ENCODE measurements around the gene RGS19.
A peak's percentile ranks its signal among the peaks of the same experiment; 100 is the strongest.

Gene RGS19

GRCh38 chr20:64056639-64056888, 22.8 kb downstream of the RGS19 start:
- H2BK15ac ChIP-seq (replicated peaks; ENCODE audit: low read depth): no peak overlapping the region
- H4K5ac ChIP-seq (ENCODE audit: low read length): no peak overlapping the region
- no peak overlapping the region for H3K4me3 ChIP-seq (ENCODE audit: low read length)
- H2AK5ac ChIP-seq (ENCODE audit: low read length): no peak overlapping the region
- peaks cover 11% of the 10 kb centered on the region for H3K4me1 ChIP-seq (ENCODE audit: control insufficient read depth, low read depth, low read length)
- no peak overlapping the region for H3K18ac ChIP-seq (ENCODE audit: low read length)
- no peak overlapping the region for H3K23ac ChIP-seq (ENCODE audit: low read length)
- no peak overlapping the region for H3K4ac ChIP-seq (ENCODE audit: low read depth, low read length)
- H3K9ac ChIP-seq (ENCODE audit: low read length): no peak overlapping the region
- H3K36me3 ChIP-seq (ENCODE audit: control insufficient read depth, insufficient read depth, low read length): no peaks in the 10 kb centered on the region
- no peak overlapping the region for H3K27ac ChIP-seq (ENCODE audit: low read depth, low read length)
- no CpG with 5 or more reads among the region's 7 CpGs for WGBS (ENCODE audit: extremely low coverage, insufficient coverage, low lambda C conversion rate)
- H3K27me3 ChIP-seq (ENCODE audit: insufficient read depth, low read length, poor library complexity): no peaks in the 10 kb centered on the region
- H3K79me2 ChIP-seq (ENCODE audit: control insufficient read depth, insufficient read depth, low read length): no peaks in the 10 kb centered on the region
- no peak overlapping the region for H3K4me2 ChIP-seq (ENCODE audit: low read length)
- peak overlapping the region; percentile 73 for H3K56ac ChIP-seq (ENCODE audit: low read length)
- H2BK120ac ChIP-seq (ENCODE audit: low read depth, low read length): no peak overlapping the region
- no peak overlapping the region for H2BK5ac ChIP-seq (ENCODE audit: low read length)
- no peak for DNase-seq
- H3K79me1 ChIP-seq (ENCODE audit: low read length): no peaks in the 10 kb centered on the region
- no peak overlapping the region for H4K8ac ChIP-seq (ENCODE audit: low read depth, low read length)

- no peaks in the 10 kb centered on the region for H3K79me1 ChIP-seq (ENCODE audit: low read length)
- H2BK5ac ChIP-seq (ENCODE audit: low read length): no peak overlapping the region
- H3K4me1 ChIP-seq (ENCODE audit: control insufficient read depth, low read depth, low read length): peaks cover 11% of the 10 kb centered on the region
- no peaks in the 10 kb centered on the region for H3K79me2 ChIP-seq (ENCODE audit: control insufficient read depth, insufficient read depth, low read length)
- H3K56ac ChIP-seq (ENCODE audit: low read length): no peak overlapping the region
- no peaks in the 10 kb centered on the region for H3K27me3 ChIP-seq (ENCODE audit: insufficient read depth, low read length, poor library complexity)
- H2BK15ac ChIP-seq (replicated peaks; ENCODE audit: low read depth): no peak overlapping the region
- no peak overlapping the region for H4K8ac ChIP-seq (ENCODE audit: low read depth, low read length)
- no peak overlapping the region for H3K4ac ChIP-seq (ENCODE audit: low read depth, low read length)
- no peak overlapping the region for H3K9ac ChIP-seq (ENCODE audit: low read length)
- H3K18ac ChIP-seq (ENCODE audit: low read length): peak overlapping the region; percentile 11
- H4K5ac ChIP-seq (ENCODE audit: low read length): no peak overlapping the region
- no peak overlapping the region for H2AK5ac ChIP-seq (ENCODE audit: low read length)
- H2BK120ac ChIP-seq (ENCODE audit: low read depth, low read length): no peak overlapping the region
- H3K36me3 ChIP-seq (ENCODE audit: control insufficient read depth, insufficient read depth, low read length): no peaks in the 10 kb centered on the region
- no peak overlapping the region for H3K4me3 ChIP-seq (ENCODE audit: low read length)
- no peak overlapping the region for H3K4me2 ChIP-seq (ENCODE audit: low read length)
- DNase-seq: peak; percentile 52
- no peak overlapping the region for H3K23ac ChIP-seq (ENCODE audit: low read length)
- no CpG with 5 or more reads among the region's 22 CpGs for WGBS (ENCODE audit: extremely low coverage, insufficient coverage, low lambda C conversion rate)
- no peak overlapping the region for H3K27ac ChIP-seq (ENCODE audit: low read depth, low read length)
These were observed 23.3 kb downstream of the RGS19 start for GRCh38 chr20:64055893-64056638.

- Histone ChIP-seq H3K79me2 (ENCODE audit: control insufficient read depth, insufficient read depth, low read length) (no peaks in the 10 kb centered on the region), H2BK120ac (ENCODE audit: low read depth, low read length) (no peak overlapping the region), H3K79me1 (ENCODE audit: low read length) (no peaks in the 10 kb centered on the region), H2BK5ac (ENCODE audit: low read length) (no peak overlapping the region), H3K9ac (ENCODE audit: low read length) (no peak overlapping the region), H2AK5ac (ENCODE audit: low read length) (peak overlapping the region; percentile 82), H3K27ac (ENCODE audit: low read depth, low read length) (no peak overlapping the region), H3K4me1 (ENCODE audit: control insufficient read depth, low read depth, low read length) (peaks cover 11% of the 10 kb centered on the region), H3K23ac (ENCODE audit: low read length) (no peak overlapping the region), H4K8ac (ENCODE audit: low read depth, low read length) (no peak overlapping the region), H3K36me3 (ENCODE audit: control insufficient read depth, insufficient read depth, low read length) (no peaks in the 10 kb centered on the region), H3K18ac (ENCODE audit: low read length) (peak overlapping the region; percentile 11), H3K56ac (ENCODE audit: low read length) (peak overlapping the region; percentile 42), H2BK15ac (replicated peaks; ENCODE audit: low read depth) (no peak overlapping the region), H3K27me3 (ENCODE audit: insufficient read depth, low read length, poor library complexity) (no peaks in the 10 kb centered on the region), H3K4me3 (ENCODE audit: low read length) (no peak overlapping the region), H3K4me2 (ENCODE audit: low read length) (no peak overlapping the region), H4K5ac (ENCODE audit: low read length) (no peak overlapping the region), H3K4ac (ENCODE audit: low read depth, low read length) (no peak overlapping the region)
- no CpG with 5 or more reads among the region's 9 CpGs for WGBS (ENCODE audit: extremely low coverage, insufficient coverage, low lambda C conversion rate)
- no peak for DNase-seq
These were observed 23.9 kb downstream of the RGS19 start for GRCh38 chr20:64055396-64055892.

GRCh38 chr20:64053841-64054661, 25.3 kb downstream of the RGS19 start:
- Histone ChIP-seq H3K27ac (ENCODE audit: low read depth, low read length) (peak overlapping the region; percentile 65), H3K27me3 (ENCODE audit: insufficient read depth, low read length, poor library complexity) (peaks cover 2% of the 10 kb centered on the region), H4K5ac (ENCODE audit: low read length) (no peak overlapping the region), H2AK5ac (ENCODE audit: low read length) (peak overlapping the region; percentile 98), H2BK5ac (ENCODE audit: low read length) (peak overlapping the region; percentile 87), H2BK120ac (ENCODE audit: low read depth, low read length) (no peak overlapping the region), H3K56ac (ENCODE audit: low read length) (peak overlapping the region; percentile 91), H3K79me1 (ENCODE audit: low read length) (no peaks in the 10 kb centered on the region), H3K4me1 (ENCODE audit: control insufficient read depth, low read depth, low read length) (peaks cover 11% of the 10 kb centered on the region), H3K23ac (ENCODE audit: low read length) (peak overlapping the region; percentile 66), H3K79me2 (ENCODE audit: control insufficient read depth, insufficient read depth, low read length) (no peaks in the 10 kb centered on the region), H2BK15ac (replicated peaks; ENCODE audit: low read depth) (no peak overlapping the region), H3K9ac (ENCODE audit: low read length) (peak overlapping the region; percentile 64), H3K4ac (ENCODE audit: low read depth, low read length) (peak overlapping the region; percentile 50), H3K4me2 (ENCODE audit: low read length) (peak overlapping the region; percentile 22), H4K8ac (ENCODE audit: low read depth, low read length) (no peak overlapping the region), H3K18ac (ENCODE audit: low read length) (peak overlapping the region; percentile 47), H3K36me3 (ENCODE audit: control insufficient read depth, insufficient read depth, low read length) (no peaks in the 10 kb centered on the region), H3K4me3 (ENCODE audit: low read length) (no peak overlapping the region)
- DNase-seq: peak; percentile 86
- no CpG with 5 or more reads among the region's 17 CpGs for WGBS (ENCODE audit: extremely low coverage, insufficient coverage, low lambda C conversion rate)

GRCh38 chr20:64052987-64053840, 26.1 kb downstream of the RGS19 start:
- Histone ChIP-seq H3K9ac (ENCODE audit: low read length) (peak overlapping the region; percentile 59), H3K18ac (ENCODE audit: low read length) (peak overlapping the region; percentile 15), H4K5ac (ENCODE audit: low read length) (no peak overlapping the region), H2AK5ac (ENCODE audit: low read length) (peak overlapping the region; percentile 98), H3K4ac (ENCODE audit: low read depth, low read length) (peak overlapping the region; percentile 50), H3K56ac (ENCODE audit: low read length) (peak overlapping the region; percentile 85), H3K79me1 (ENCODE audit: low read length) (no peaks in the 10 kb centered on the region), H4K8ac (ENCODE audit: low read depth, low read length) (no peak overlapping the region), H2BK15ac (replicated peaks; ENCODE audit: low read depth) (no peak overlapping the region), H3K36me3 (ENCODE audit: control insufficient read depth, insufficient read depth, low read length) (no peaks in the 10 kb centered on the region), H3K27me3 (ENCODE audit: insufficient read depth, low read length, poor library complexity) (peaks cover 5% of the 10 kb centered on the region), H2BK120ac (ENCODE audit: low read depth, low read length) (no peak overlapping the region), H3K27ac (ENCODE audit: low read depth, low read length) (no peak overlapping the region), H2BK5ac (ENCODE audit: low read length) (peak overlapping the region; percentile 87), H3K23ac (ENCODE audit: low read length) (no peak overlapping the region), H3K4me2 (ENCODE audit: low read length) (no peak overlapping the region), H3K4me3 (ENCODE audit: low read length) (no peak overlapping the region), H3K79me2 (ENCODE audit: control insufficient read depth, insufficient read depth, low read length) (no peaks in the 10 kb centered on the region), H3K4me1 (ENCODE audit: control insufficient read depth, low read depth, low read length) (peaks cover 11% of the 10 kb centered on the region)
- DNase-seq: no peak
- no CpG with 5 or more reads among the region's 33 CpGs for WGBS (ENCODE audit: extremely low coverage, insufficient coverage, low lambda C conversion rate)
